Natural killer cell (primary cell): ENCODE measurements around the gene CD58. TPM values are rescaled to one million over a fixed set of nuclear protein-coding genes. Genes with fewer than 3 reads are reported as not detected.
A peak's percentile ranks its signal among the peaks of the same experiment; 100 is the strongest.

Experiments used
- ATAC-seq, 3 donors: fragments of 150-1000 bp in 2 of 3; fragments of 200-7000 bp in 1 of 3; cut with Tn5 transposase; 1 replicate in 1 of 3; 2 replicates in 2 of 3; pipeline ENCODE4 v1.10.0; 2021; ENCODE audit warnings: mild to moderate bottlenecking in 2 of 3, moderate library complexity in 2 of 3
- DNase-seq, 2 donors: peaks; one replicate each; pipeline versions ENCODE4 v3.0.0 to v3.0.0-alpha.2; 2013 to 2021; ENCODE audit warnings: mixed read lengths in 1 of 2
- H3K27ac ChIP-seq: one replicate; pipeline ENCODE4 v1.5.1; 2013; ENCODE audit warnings: mild to moderate bottlenecking, low read length
- H3K27me3 ChIP-seq: one replicate; pipeline ENCODE4 v1.6.1; 2013; ENCODE audit warnings: low read length; ENCODE audit not compliant: control insufficient read depth, insufficient read depth
- H3K36me3 ChIP-seq: one replicate; pipeline ENCODE4 v1.6.1; 2013; ENCODE audit warnings: low read length; ENCODE audit not compliant: control insufficient read depth, insufficient read depth
- H3K4me1 ChIP-seq: one replicate; pipeline ENCODE4 v1.6.1; 2013; ENCODE audit warnings: low read length; ENCODE audit not compliant: control insufficient read depth, insufficient read depth
- H3K4me3 ChIP-seq: one replicate; pipeline ENCODE4 v1.5.1; 2013; ENCODE audit warnings: low read length
- H3K9me3 ChIP-seq: one replicate; pipeline ENCODE4 v1.6.1; 2013; ENCODE audit warnings: low read length; ENCODE audit not compliant: control insufficient read depth, insufficient read depth
- H3K27ac Mint-ChIP-seq, 2 donors: one replicate each; pipeline ENCODE4 v1.8.0; 2022; ENCODE audit warnings: mild to moderate bottlenecking in 2 of 2, mixed read lengths in 2 of 2, moderate library complexity in 1 of 2
- H3K27me3 Mint-ChIP-seq, 2 donors: one replicate each; pipeline ENCODE4 v1.8.0; 2022; ENCODE audit warnings: low read depth in 2 of 2, mixed read lengths in 2 of 2
- H3K36me3 Mint-ChIP-seq: one replicate; pipeline ENCODE4 v1.8.0; 2022; ENCODE audit warnings: mixed read lengths
- H3K4me1 Mint-ChIP-seq, 2 donors: one replicate each; pipeline ENCODE4 v1.8.0; 2022; ENCODE audit warnings: mixed read lengths in 2 of 2
- H3K4me3 Mint-ChIP-seq: one replicate; pipeline ENCODE4 v1.8.0; 2022; ENCODE audit warnings: mild to moderate bottlenecking, moderate library complexity, mixed read lengths
- H3K9me3 Mint-ChIP-seq, 2 donors: one replicate each; pipeline ENCODE4 v1.8.0; 2022; ENCODE audit warnings: mixed read lengths in 2 of 2
- WGBS: methylation state at CpG from one replicate; pipeline ENCODE4 v1.1.7; 2013; ENCODE audit warnings: missing lambda C conversion rate; ENCODE audit not compliant: insufficient coverage; 5-methylcytosine and 5-hydroxymethylcytosine counted together
- intact Hi-C: fragments of 100-400 bp; cut with micrococcal nuclease; formaldehyde crosslinking; loops from one replicate; pipeline ENCODE4 v1.14.2; 2022
- total RNA-seq, 4 donors: library from RNA; stranded (reverse); fragments of 120-200 nt in 1 of 4; gene quantifications; one replicate each; pipeline versions ENCODE4 v1.2.3 to v1.2.4, GENCODE V29; 2013 to 2022
- TF ChIP-seq, protein P1 (sequence below): fragments of 200-600 bp; IDR thresholded peaks from one replicate; pipeline ENCODE4 v1.8.0; 2022; ENCODE audit warnings: antibody characterized with exemption

Gene CD58
- total RNA-seq, 3 donors from 2014 or later (not counting 1 experiment from before 2014, with no cell fraction given): 27.4 to 34.0 (median 28.6) TPM

DNA sequence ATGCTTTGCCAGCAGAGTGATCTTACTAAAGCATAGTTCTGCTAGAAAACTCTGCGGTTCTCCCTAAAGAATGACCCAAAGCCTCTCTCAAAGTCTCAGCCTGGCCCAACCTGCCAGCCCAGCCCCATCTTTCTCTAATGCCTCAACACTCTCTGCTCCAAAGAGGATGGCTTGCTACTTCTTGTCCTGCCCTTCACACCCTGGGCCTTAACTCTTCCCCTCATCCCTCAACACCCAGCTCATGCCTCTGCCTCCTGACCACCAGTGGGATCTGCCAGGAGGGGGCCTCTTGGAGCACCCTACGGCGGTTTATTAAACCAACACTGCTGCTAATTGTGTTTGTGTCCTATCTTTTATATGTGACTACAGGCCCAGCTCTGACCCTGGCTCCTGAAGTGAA lies 52.4 kb downstream of the CD58 start:
- intact Hi-C loops: loop anchor here (5.0 kb wide), 1 partner anchor 54 kb away; the partner anchor contains the start of gene CD58

DNA sequence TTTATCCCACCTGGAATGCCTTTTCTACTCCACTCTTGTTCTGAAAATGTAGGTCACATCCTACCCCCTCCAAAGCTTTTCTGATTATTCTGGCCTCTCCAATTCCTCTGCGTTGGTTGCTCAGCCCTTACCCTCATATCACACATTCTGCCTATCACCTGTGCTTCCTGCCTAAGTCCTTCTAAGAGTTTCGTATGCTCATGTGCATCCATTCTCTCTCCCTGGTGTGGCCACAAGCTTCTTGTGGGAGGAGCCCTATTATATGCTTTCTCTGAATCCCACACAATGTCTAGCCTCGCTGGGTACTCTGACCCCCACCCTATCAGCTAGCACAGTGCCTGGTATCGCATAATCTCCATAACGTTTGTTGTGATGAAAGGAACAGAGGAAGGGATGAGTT lies 54.2 kb downstream of the CD58 start:
- Mint-ChIP-seq H3K9me3 (no peaks in the 10 kb centered on the region), H3K4me1 (peaks cover 59 to 62% of the 10 kb centered on the region in 2 donors), H3K36me3 (no peaks in the 10 kb centered on the region), H3K4me3 (peak overlapping the region; percentile 40), H3K27ac (peak overlapping the region; percentile 99 to 100), H3K27me3 (no peaks in the 10 kb centered on the region)
- WGBS: 58% methylated on average over 3 of the region's 5 CpGs
- peak overlapping the region; percentile 88 for H3K27ac ChIP-seq
- intact Hi-C loops: loop anchor here (5.0 kb wide), 1 partner anchor 56 kb away; the partner anchor contains the start of gene CD58
- peak in 1 of 2 donors; percentile 40 for DNase-seq
- no peak for ATAC-seq
- H3K36me3 ChIP-seq: peaks cover 8% of the 10 kb centered on the region
- peaks cover 42% of the 10 kb centered on the region for H3K4me1 ChIP-seq
- H3K4me3 ChIP-seq: no peak overlapping the region
- H3K9me3 ChIP-seq: no peaks in the 10 kb centered on the region
- TF ChIP-seq, protein P1, sequence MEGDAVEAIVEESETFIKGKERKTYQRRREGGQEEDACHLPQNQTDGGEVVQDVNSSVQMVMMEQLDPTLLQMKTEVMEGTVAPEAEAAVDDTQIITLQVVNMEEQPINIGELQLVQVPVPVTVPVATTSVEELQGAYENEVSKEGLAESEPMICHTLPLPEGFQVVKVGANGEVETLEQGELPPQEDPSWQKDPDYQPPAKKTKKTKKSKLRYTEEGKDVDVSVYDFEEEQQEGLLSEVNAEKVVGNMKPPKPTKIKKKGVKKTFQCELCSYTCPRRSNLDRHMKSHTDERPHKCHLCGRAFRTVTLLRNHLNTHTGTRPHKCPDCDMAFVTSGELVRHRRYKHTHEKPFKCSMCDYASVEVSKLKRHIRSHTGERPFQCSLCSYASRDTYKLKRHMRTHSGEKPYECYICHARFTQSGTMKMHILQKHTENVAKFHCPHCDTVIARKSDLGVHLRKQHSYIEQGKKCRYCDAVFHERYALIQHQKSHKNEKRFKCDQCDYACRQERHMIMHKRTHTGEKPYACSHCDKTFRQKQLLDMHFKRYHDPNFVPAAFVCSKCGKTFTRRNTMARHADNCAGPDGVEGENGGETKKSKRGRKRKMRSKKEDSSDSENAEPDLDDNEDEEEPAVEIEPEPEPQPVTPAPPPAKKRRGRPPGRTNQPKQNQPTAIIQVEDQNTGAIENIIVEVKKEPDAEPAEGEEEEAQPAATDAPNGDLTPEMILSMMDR: no peak
- no peaks in the 10 kb centered on the region for H3K27me3 ChIP-seq

More for the DNA sequence above, 52.4 kb downstream of the CD58 start:
- H3K9me3 Mint-ChIP-seq: no peaks in the 10 kb centered on the region
- Histone ChIP-seq H3K27me3 (no peaks in the 10 kb centered on the region), H3K4me3 (no peak overlapping the region), H3K9me3 (no peaks in the 10 kb centered on the region), H3K36me3 (peaks cover 8% of the 10 kb centered on the region), H3K27ac (no peak overlapping the region), H3K4me1 (peaks cover 32% of the 10 kb centered on the region)
- peak overlapping the region; percentile 51 for H3K4me3 Mint-ChIP-seq
- DNase-seq: no peak
- no peaks in the 10 kb centered on the region for H3K27me3 Mint-ChIP-seq
- TF ChIP-seq, protein P1: no peak
- H3K27ac Mint-ChIP-seq: peak overlapping the region; percentile 99 to 100
- H3K36me3 Mint-ChIP-seq: no peaks in the 10 kb centered on the region
- WGBS: 96% methylated on average over 3 of the region's 3 CpGs
- peaks cover 44 to 48% of the 10 kb centered on the region in 2 donors for H3K4me1 Mint-ChIP-seq
- no peak for ATAC-seq

DNA sequence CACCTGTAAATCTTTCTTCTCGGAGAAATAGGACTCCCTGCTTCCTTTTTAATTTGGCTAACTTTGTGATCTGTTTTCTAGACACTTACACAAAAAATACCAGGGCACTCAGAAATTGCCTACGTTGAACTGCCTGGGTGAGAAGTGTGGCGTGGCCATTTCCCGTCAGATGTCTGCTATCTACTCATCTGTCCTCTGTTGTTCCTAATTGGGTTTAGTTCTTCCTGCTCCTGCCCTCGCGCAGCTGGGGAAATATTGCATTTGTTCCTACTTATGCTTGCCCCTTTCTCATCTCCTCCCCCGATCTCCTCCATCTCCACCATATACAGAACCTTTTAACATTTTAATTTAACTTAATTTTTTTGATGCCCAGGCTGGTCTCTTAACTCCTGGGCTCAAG lies 55.1 kb downstream of the CD58 start:
- Histone ChIP-seq H3K4me3 (no peak overlapping the region), H3K9me3 (no peaks in the 10 kb centered on the region), H3K36me3 (no peaks in the 10 kb centered on the region), H3K27me3 (no peaks in the 10 kb centered on the region), H3K27ac (peak overlapping the region; percentile 88), H3K4me1 (peaks cover 49% of the 10 kb centered on the region)
- Mint-ChIP-seq H3K27ac (peak overlapping the region; percentile 99 to 100), H3K4me3 (peak overlapping the region; percentile 82), H3K27me3 (no peaks in the 10 kb centered on the region), H3K36me3 (no peaks in the 10 kb centered on the region), H3K9me3 (no peaks in the 10 kb centered on the region), H3K4me1 (peaks cover 68 to 69% of the 10 kb centered on the region in 2 donors)
- intact Hi-C loops: loop anchor here (1.0 to 5.0 kb wide), 3 partner anchors 11 to 57 kb away; partner anchors contain the start of gene CD58
- TF ChIP-seq, protein P1: no peak
- DNase-seq (peak; percentile 44 to 78), ATAC-seq (peak; percentile 61 to 78 (median 68))
- 4% methylated on average over 7 of the region's 7 CpGs for WGBS
